ENCODE results near the gene ZFHX3. TPM values are rescaled to one million over a fixed set of nuclear protein-coding genes. Genes with fewer than 3 reads are reported as not detected.

Gene ZFHX3
- total RNA-seq, 4 donors from 2014 or later: 36.3 to 44.0 (median 38.1) TPM

DNA sequence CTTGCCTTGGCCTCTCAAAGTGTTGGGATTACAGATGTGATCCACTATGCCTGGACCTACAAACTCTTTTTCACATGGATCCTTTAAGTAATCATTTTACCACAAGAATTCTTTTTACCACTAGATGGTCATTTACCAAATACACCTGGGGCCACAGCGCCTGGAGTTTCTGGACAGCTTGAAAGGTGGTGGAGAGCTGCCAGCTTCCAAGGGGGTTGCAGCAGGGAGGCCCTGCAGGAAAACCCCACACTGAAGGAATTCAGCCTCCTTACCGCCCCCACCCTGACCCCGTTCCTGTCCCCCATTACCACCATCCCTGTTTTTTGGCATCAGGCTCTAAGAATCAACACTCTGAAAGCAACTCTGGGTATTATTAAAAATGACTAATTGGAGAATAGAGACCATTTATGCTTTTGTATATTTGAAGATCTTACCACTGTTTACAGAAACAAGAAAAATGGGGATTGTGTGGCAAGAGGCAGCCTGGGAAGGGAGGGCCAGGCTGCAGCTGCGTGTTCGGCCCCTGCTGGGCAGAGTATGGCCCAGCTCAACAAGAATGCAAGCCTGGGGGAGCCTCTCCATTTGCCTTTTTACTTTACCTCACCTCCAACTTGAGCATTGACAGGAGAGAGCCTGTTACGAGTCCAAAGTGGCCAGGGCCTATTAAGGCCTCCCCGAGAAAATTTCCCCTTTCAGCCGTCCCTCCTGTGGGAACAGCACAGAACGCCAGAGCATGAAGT is 209.9 kb downstream of the ZFHX3 start:
- Histone ChIP-seq H3K36me3 (no peaks in the 10 kb centered on the region), H3K4me1 (peaks cover 0 to 42% (median 15%) of the 10 kb centered on the region in 4 donors), H3K9me3 (no peaks in the 10 kb centered on the region), H3K4me3 (no peak overlapping the region), H3K27me3 (no peaks in the 10 kb centered on the region), H3K27ac (peak overlapping the region in 1 of 4 donors; percentile 29)
- 73 to 76% methylated on average over 9 of the region's 9 CpGs for WGBS, 2 donors
- TF ChIP-seq, protein P1, sequence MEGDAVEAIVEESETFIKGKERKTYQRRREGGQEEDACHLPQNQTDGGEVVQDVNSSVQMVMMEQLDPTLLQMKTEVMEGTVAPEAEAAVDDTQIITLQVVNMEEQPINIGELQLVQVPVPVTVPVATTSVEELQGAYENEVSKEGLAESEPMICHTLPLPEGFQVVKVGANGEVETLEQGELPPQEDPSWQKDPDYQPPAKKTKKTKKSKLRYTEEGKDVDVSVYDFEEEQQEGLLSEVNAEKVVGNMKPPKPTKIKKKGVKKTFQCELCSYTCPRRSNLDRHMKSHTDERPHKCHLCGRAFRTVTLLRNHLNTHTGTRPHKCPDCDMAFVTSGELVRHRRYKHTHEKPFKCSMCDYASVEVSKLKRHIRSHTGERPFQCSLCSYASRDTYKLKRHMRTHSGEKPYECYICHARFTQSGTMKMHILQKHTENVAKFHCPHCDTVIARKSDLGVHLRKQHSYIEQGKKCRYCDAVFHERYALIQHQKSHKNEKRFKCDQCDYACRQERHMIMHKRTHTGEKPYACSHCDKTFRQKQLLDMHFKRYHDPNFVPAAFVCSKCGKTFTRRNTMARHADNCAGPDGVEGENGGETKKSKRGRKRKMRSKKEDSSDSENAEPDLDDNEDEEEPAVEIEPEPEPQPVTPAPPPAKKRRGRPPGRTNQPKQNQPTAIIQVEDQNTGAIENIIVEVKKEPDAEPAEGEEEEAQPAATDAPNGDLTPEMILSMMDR (IDR thresholded peaks at IDR 0.05): peak in 1 of 5 experiments; percentile 18
- TF ChIP-seq POLR2A (IDR thresholded peaks at IDR 0.05): no peak
- no peak for DNase-seq (ENCODE audit: low spot score in 2 of 2)

DNA sequence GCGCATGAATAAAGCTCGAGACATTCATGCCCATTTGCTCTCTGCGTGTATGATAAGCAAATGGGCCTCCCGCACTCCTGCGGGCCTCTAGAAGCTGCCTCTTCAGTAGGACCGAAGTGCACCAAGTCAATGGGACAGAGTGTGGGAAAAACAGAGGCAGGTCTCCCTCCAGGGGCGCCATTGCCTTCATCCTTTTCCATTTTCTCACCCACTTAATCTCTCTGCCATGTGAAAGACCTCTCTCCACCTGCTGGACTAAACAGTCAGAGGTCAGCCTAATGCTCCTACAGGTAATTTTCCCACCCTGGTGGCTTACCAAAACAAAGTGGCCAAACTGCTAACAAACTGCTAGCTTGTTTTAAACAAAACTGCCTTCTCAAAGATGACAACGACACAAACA is 210.9 kb downstream of the ZFHX3 start:
- H3K27me3 ChIP-seq: no peaks in the 10 kb centered on the region
- no peak overlapping the region for H3K4me3 ChIP-seq
- 95 to 96% methylated on average over 8 of the region's 8 CpGs for WGBS, 2 donors
- no peak overlapping the region for H3K27ac ChIP-seq
- peaks cover 0 to 46% (median 15%) of the 10 kb centered on the region in 4 donors for H3K4me1 ChIP-seq
- no peaks in the 10 kb centered on the region for H3K9me3 ChIP-seq
- no peak for DNase-seq (ENCODE audit: low spot score in 2 of 2)
- TF ChIP-seq EP300 (IDR thresholded peaks at IDR 0.05): no peak
- TF ChIP-seq, protein P1 (IDR thresholded peaks at IDR 0.05): no peak
- TF ChIP-seq POLR2A (IDR thresholded peaks at IDR 0.05): no peak
- H3K36me3 ChIP-seq: no peaks in the 10 kb centered on the region

DNA sequence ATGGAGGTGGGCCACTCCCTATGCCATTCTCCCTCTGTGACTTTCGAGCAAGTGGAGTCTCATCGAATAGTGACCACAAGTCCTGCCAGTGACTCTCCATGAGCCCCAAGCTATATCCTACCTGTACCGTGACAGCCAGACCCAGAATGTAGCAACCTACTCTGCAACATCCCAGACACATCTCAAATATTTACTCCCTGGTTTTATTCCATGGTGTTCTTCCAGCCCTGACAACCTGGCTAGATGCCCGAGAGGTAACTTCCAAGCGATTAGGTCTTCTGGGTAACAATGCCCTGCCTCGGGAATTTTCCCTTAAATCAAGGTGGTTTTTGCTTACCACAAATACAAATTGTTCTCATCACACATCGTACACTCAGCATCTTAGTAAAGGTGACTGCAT is 211.7 kb downstream of the ZFHX3 start:
- Histone ChIP-seq H3K36me3 (no peaks in the 10 kb centered on the region), H3K9me3 (no peaks in the 10 kb centered on the region), H3K4me3 (no peak overlapping the region), H3K27me3 (no peaks in the 10 kb centered on the region), H3K27ac (no peak overlapping the region), H3K4me1 (peaks cover 0 to 37% (median 9%) of the 10 kb centered on the region in 4 donors)
- WGBS, 2 donors: 93 to 97% methylated on average over 7 of the region's 7 CpGs
- no peak for TF ChIP-seq POLR2A (IDR thresholded peaks at IDR 0.05)
- TF ChIP-seq, protein P1 (IDR thresholded peaks at IDR 0.05): no peak
- no peak for TF ChIP-seq EP300 (IDR thresholded peaks at IDR 0.05)
- DNase-seq (ENCODE audit: low spot score in 2 of 2): no peak

DNA sequence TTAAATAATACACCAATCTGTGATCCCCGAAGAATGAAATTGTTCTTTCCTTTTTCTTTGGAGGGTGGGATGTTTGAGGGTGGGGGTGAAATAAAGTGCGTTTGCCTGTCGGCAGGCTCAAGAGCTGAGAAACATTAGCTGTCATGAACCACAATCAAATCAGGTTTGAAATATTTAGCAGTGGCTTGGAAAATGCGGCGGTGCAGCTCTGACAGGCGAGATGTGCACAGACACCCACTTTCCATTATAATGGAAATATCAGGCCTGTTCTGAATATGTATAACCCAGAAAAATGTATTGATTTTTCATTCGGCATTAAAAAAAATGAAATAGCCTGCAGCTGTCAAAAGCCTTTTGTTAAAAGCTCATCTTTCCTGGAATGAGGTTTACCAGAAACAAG is 212.8 kb downstream of the ZFHX3 start:
- no peaks in the 10 kb centered on the region for H3K9me3 ChIP-seq
- H3K27me3 ChIP-seq: no peaks in the 10 kb centered on the region
- no peaks in the 10 kb centered on the region for H3K36me3 ChIP-seq
- peaks cover 0 to 27% (median under 1%) of the 10 kb centered on the region in 4 donors for H3K4me1 ChIP-seq
- 83 to 85% methylated on average over 7 of the region's 7 CpGs for WGBS, 2 donors
- no peak overlapping the region for H3K27ac ChIP-seq
- H3K4me3 ChIP-seq: no peak overlapping the region
- no peak for DNase-seq (ENCODE audit: low spot score in 2 of 2)
- TF ChIP-seq POLR2A (IDR thresholded peaks at IDR 0.05) (no peak), EP300 (IDR thresholded peaks at IDR 0.05) (no peak)
- TF ChIP-seq, protein P1 (IDR thresholded peaks at IDR 0.05): no peak

DNA sequence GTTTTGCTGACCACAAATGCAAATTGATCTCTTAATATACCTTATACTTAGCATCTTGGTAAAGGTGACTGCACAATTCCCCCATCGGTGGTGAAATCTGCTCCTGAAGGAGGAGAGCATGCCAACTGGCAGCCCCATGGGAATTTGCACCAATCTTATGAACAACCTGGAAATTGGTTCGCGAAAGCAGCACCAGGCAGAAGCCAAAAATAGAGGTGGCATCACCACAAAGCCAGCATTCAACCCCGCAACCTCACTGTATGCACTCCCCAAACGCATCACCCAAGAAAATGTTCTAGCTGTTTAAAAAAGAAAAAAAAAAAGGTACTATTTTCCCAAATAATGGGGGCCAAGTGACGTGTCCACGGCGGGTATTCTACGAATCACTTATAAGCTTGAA is 213.4 kb downstream of the ZFHX3 start:
- Histone ChIP-seq H3K36me3 (peaks cover 0 to 4% (median 0%) of the 10 kb centered on the region in 3 donors), H3K27me3 (no peaks in the 10 kb centered on the region), H3K4me1 (peaks cover 0 to 23% (median 0%) of the 10 kb centered on the region in 4 donors), H3K9me3 (no peaks in the 10 kb centered on the region), H3K27ac (peak overlapping the region in 1 of 4 donors; percentile 36), H3K4me3 (no peak overlapping the region)
- TF ChIP-seq EP300 (IDR thresholded peaks at IDR 0.05): no peak
- TF ChIP-seq, protein P1 (IDR thresholded peaks at IDR 0.05): no peak
- TF ChIP-seq POLR2A (IDR thresholded peaks at IDR 0.05): no peak
- WGBS, 2 donors: 95% methylated on average over 9 of the region's 9 CpGs
- no peak for DNase-seq (ENCODE audit: low spot score in 2 of 2)

Measured in tibial nerve (tissue), 4 donors.